WTC11 (cell line): ENCODE measurements around the gene PSD2. TPM values are rescaled to one million over a fixed set of nuclear protein-coding genes. Genes with fewer than 3 reads are reported as not detected.

Experiments
- ATAC-seq: fragments of 200-7000 bp; cut with Tn5 transposase; 2 replicates; pipeline ENCODE4 v1.10.0; 2021; ENCODE audit warnings: mild to moderate bottlenecking, moderate library complexity
- CTCF ChIA-PET: fragments of 300-600 bp; sonication (Branson Sonifier 250); formaldehyde crosslinking; loops from one replicate; lab custom pipeline; 2021; ENCODE audit warnings: antibody characterized with exemption; lab: Charles Lee
- POLR2A ChIA-PET: fragments of 350-600 bp; sonication (Branson Sonifier 250); formaldehyde crosslinking; loops from one replicate; lab custom pipeline; 2021; ENCODE audit warnings: antibody characterized with exemption; lab: Charles Lee
- DNase-seq: peaks from one replicate; pipeline ENCODE4 v3.0.0; 2021; ENCODE audit warnings: low spot score
- H3K27ac Mint-ChIP-seq: 2 replicates; pipeline ENCODE4 v1.8.0; 2021; ENCODE audit warnings: mixed read lengths
- H3K27me3 Mint-ChIP-seq: 2 replicates; pipeline ENCODE4 v1.8.0; 2021; ENCODE audit warnings: low read depth, mild to moderate bottlenecking, moderate library complexity, mixed read lengths
- H3K36me3 Mint-ChIP-seq: 2 replicates; pipeline ENCODE4 v1.8.0; 2021; ENCODE audit warnings: mixed read lengths
- H3K4me1 Mint-ChIP-seq: 2 replicates; pipeline ENCODE4 v1.8.0; 2022; ENCODE audit warnings: mixed read lengths
- H3K4me3 Mint-ChIP-seq: 2 replicates; pipeline ENCODE4 v1.8.0; 2021; ENCODE audit warnings: mild to moderate bottlenecking, moderate library complexity, mixed read lengths
- H3K9me3 Mint-ChIP-seq: 2 replicates; pipeline ENCODE4 v1.8.0; 2021; ENCODE audit warnings: mixed read lengths
- CREB1 ChIP-seq: sonication (generic); formaldehyde crosslinking; IDR thresholded peaks from 2 replicates; pipeline ENCODE4 v1.8.0; 2023; ENCODE audit warnings: mild to moderate bottlenecking, missing genetic modification reagents
- CREM ChIP-seq: sonication (generic); formaldehyde crosslinking; IDR thresholded peaks from 2 replicates; pipeline ENCODE4 v1.8.1; 2022; ENCODE audit warnings: mild to moderate bottlenecking, missing genetic modification reagents, moderate library complexity
- ETV6 ChIP-seq: sonication (generic); formaldehyde crosslinking; IDR thresholded peaks from 2 replicates; pipeline ENCODE4 v1.8.1; 2022; ENCODE audit warnings: mild to moderate bottlenecking, missing genetic modification reagents
- FOXP1 ChIP-seq: sonication (generic); formaldehyde crosslinking; IDR thresholded peaks from 2 replicates; pipeline ENCODE4 v1.8.0; 2022; ENCODE audit warnings: missing genetic modification reagents, mild to moderate bottlenecking, moderate library complexity, borderline replicate concordance
- JAZF1 ChIP-seq: fragments of 250-450 bp; sonication (Bioruptor Pico); IDR thresholded peaks from 2 replicates; pipeline ENCODE4 v1.9.0; 2021; ENCODE audit warnings: moderate library complexity, mild to moderate bottlenecking, inconsistent platforms
- MXD4 ChIP-seq: fragments of 250-450 bp; sonication (Bioruptor Pico); IDR thresholded peaks from 2 replicates; pipeline ENCODE4 v1.8.0; 2021; ENCODE audit warnings: mild to moderate bottlenecking, moderate library complexity, borderline replicate concordance
- NR1H2 ChIP-seq: sonication (generic); formaldehyde crosslinking; IDR thresholded peaks from 2 replicates; pipeline ENCODE4 v1.9.0; 2021; ENCODE audit warnings: mild to moderate bottlenecking, moderate library complexity, missing genetic modification reagents
- SMAD3 ChIP-seq: sonication (generic); formaldehyde crosslinking; IDR thresholded peaks from 2 replicates; pipeline ENCODE4 v1.8.0; 2022; ENCODE audit warnings: missing genetic modification reagents, mild to moderate bottlenecking, borderline replicate concordance
- ZNF138 ChIP-seq: sonication (generic); formaldehyde crosslinking; conservative IDR thresholded peaks from 2 replicates; pipeline ENCODE4 v1.8.1; 2022; ENCODE audit warnings: mild to moderate bottlenecking, moderate library complexity, missing genetic modification reagents
- ZNF219 ChIP-seq: sonication (generic); formaldehyde crosslinking; IDR thresholded peaks from 2 replicates; pipeline ENCODE4 v1.8.0; 2023; ENCODE audit warnings: missing genetic modification reagents, mild to moderate bottlenecking, borderline replicate concordance
- total RNA-seq: library from RNA; stranded (reverse); gene quantifications from 3 replicates; pipeline ENCODE4 v1.2.3, GENCODE V29; 2021
- TF ChIP-seq, protein P1 (sequence below): sonication (generic); formaldehyde crosslinking; IDR thresholded peaks from 2 replicates; pipeline ENCODE4 v1.8.0; 2022; ENCODE audit warnings: mild to moderate bottlenecking, missing genetic modification reagents
- TF ChIP-seq, protein P2 (sequence below): sonication (generic); formaldehyde crosslinking; IDR thresholded peaks from 2 replicates; pipeline ENCODE4 v1.8.1; 2022; ENCODE audit warnings: missing genetic modification reagents, borderline replicate concordance
- TF ChIP-seq, protein P3 (sequence below): fragments of 250-450 bp; sonication (Bioruptor Pico); IDR thresholded peaks from 2 replicates; pipeline ENCODE4 v1.9.0; 2021; ENCODE audit warnings: mild to moderate bottlenecking, borderline replicate concordance
- TF ChIP-seq, protein P4 (sequence below): sonication (generic); formaldehyde crosslinking; IDR thresholded peaks from 2 replicates; pipeline ENCODE4 v1.8.1; 2023; ENCODE audit warnings: mild to moderate bottlenecking, missing genetic modification reagents, borderline replicate concordance
- TF ChIP-seq, protein P5 (sequence below): sonication (generic); formaldehyde crosslinking; IDR thresholded peaks from 2 replicates; pipeline ENCODE4 v1.8.0; 2023; ENCODE audit warnings: missing genetic modification reagents, mild to moderate bottlenecking, borderline replicate concordance
- TF ChIP-seq, protein P6 (sequence below): fragments of 250-450 bp; sonication (Bioruptor Pico); IDR thresholded peaks from 2 replicates; pipeline ENCODE4 v2.1.2; 2022; ENCODE audit warnings: mild to moderate bottlenecking, moderate library complexity

Gene PSD2
- total RNA-seq, 1 experiment from 2014 or later = 0.57 TPM

DNA sequence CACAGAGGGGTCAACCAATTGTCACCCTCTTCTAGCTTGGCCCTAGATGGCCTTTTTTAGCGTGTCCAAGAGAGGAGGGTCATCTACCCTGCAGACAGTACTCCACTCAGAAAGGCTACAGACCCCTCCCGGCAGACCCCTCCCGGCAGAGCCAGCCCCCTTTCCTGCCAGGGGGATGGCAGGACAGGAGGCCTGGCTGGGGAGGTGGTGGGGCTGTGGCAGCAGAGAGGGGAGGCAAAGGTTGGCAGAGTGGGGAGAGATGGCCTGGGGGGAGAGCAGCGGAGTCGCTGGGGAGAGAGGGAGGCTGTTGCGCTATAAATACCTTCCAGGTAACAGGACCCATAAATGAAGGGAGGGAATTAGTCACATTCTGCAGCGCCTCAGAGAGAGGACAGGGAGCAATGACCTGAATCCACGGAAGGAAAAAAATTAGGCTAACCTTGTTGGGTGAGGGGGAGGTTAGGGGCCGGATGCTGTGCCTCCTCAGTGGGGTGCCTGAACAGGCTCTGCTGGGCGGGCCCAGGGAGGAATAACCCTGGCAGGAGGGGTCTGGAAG lies 32.9 kb upstream of the PSD2 start:
- Mint-ChIP-seq H3K27me3 (peaks cover 74% of the 10 kb centered on the region), H3K9me3 (no peaks in the 10 kb centered on the region), H3K27ac (no peak overlapping the region), H3K36me3 (no peaks in the 10 kb centered on the region), H3K4me1 (peaks cover 58% of the 10 kb centered on the region), H3K4me3 (no peak overlapping the region)
- POLR2A ChIA-PET = no interaction called here
- no peak for TF ChIP-seq FOXP1 (CRISPR knock-in tag)
- TF ChIP-seq ZNF219 (CRISPR knock-in tag) = no peak
- TF ChIP-seq, protein P1, sequence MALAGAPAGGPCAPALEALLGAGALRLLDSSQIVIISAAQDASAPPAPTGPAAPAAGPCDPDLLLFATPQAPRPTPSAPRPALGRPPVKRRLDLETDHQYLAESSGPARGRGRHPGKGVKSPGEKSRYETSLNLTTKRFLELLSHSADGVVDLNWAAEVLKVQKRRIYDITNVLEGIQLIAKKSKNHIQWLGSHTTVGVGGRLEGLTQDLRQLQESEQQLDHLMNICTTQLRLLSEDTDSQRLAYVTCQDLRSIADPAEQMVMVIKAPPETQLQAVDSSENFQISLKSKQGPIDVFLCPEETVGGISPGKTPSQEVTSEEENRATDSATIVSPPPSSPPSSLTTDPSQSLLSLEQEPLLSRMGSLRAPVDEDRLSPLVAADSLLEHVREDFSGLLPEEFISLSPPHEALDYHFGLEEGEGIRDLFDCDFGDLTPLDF (CRISPR knock-in tag) = no peak
- TF ChIP-seq SMAD3 (CRISPR knock-in tag) = no peak
- no peak for TF ChIP-seq CREB1 (CRISPR knock-in tag)
- TF ChIP-seq, protein P2, sequence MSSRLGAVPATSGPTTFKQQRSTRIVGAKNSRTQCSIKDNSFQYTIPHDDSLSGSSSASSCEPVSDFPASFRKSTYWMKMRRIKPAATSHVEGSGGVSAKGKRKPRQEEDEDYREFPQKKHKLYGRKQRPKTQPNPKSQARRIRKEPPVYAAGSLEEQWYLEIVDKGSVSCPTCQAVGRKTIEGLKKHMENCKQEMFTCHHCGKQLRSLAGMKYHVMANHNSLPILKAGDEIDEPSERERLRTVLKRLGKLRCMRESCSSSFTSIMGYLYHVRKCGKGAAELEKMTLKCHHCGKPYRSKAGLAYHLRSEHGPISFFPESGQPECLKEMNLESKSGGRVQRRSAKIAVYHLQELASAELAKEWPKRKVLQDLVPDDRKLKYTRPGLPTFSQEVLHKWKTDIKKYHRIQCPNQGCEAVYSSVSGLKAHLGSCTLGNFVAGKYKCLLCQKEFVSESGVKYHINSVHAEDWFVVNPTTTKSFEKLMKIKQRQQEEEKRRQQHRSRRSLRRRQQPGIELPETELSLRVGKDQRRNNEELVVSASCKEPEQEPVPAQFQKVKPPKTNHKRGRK (CRISPR knock-in tag) = no peak
- no peak for TF ChIP-seq MXD4 (CRISPR knock-in tag)
- TF ChIP-seq, protein P3, sequence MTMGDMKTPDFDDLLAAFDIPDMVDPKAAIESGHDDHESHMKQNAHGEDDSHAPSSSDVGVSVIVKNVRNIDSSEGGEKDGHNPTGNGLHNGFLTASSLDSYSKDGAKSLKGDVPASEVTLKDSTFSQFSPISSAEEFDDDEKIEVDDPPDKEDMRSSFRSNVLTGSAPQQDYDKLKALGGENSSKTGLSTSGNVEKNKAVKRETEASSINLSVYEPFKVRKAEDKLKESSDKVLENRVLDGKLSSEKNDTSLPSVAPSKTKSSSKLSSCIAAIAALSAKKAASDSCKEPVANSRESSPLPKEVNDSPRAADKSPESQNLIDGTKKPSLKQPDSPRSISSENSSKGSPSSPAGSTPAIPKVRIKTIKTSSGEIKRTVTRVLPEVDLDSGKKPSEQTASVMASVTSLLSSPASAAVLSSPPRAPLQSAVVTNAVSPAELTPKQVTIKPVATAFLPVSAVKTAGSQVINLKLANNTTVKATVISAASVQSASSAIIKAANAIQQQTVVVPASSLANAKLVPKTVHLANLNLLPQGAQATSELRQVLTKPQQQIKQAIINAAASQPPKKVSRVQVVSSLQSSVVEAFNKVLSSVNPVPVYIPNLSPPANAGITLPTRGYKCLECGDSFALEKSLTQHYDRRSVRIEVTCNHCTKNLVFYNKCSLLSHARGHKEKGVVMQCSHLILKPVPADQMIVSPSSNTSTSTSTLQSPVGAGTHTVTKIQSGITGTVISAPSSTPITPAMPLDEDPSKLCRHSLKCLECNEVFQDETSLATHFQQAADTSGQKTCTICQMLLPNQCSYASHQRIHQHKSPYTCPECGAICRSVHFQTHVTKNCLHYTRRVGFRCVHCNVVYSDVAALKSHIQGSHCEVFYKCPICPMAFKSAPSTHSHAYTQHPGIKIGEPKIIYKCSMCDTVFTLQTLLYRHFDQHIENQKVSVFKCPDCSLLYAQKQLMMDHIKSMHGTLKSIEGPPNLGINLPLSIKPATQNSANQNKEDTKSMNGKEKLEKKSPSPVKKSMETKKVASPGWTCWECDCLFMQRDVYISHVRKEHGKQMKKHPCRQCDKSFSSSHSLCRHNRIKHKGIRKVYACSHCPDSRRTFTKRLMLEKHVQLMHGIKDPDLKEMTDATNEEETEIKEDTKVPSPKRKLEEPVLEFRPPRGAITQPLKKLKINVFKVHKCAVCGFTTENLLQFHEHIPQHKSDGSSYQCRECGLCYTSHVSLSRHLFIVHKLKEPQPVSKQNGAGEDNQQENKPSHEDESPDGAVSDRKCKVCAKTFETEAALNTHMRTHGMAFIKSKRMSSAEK (CRISPR knock-in tag) = no peak
- TF ChIP-seq, protein P4, sequence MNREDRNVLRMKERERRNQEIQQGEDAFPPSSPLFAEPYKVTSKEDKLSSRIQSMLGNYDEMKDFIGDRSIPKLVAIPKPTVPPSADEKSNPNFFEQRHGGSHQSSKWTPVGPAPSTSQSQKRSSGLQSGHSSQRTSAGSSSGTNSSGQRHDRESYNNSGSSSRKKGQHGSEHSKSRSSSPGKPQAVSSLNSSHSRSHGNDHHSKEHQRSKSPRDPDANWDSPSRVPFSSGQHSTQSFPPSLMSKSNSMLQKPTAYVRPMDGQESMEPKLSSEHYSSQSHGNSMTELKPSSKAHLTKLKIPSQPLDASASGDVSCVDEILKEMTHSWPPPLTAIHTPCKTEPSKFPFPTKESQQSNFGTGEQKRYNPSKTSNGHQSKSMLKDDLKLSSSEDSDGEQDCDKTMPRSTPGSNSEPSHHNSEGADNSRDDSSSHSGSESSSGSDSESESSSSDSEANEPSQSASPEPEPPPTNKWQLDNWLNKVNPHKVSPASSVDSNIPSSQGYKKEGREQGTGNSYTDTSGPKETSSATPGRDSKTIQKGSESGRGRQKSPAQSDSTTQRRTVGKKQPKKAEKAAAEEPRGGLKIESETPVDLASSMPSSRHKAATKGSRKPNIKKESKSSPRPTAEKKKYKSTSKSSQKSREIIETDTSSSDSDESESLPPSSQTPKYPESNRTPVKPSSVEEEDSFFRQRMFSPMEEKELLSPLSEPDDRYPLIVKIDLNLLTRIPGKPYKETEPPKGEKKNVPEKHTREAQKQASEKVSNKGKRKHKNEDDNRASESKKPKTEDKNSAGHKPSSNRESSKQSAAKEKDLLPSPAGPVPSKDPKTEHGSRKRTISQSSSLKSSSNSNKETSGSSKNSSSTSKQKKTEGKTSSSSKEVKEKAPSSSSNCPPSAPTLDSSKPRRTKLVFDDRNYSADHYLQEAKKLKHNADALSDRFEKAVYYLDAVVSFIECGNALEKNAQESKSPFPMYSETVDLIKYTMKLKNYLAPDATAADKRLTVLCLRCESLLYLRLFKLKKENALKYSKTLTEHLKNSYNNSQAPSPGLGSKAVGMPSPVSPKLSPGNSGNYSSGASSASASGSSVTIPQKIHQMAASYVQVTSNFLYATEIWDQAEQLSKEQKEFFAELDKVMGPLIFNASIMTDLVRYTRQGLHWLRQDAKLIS (CRISPR knock-in tag) = no peak
- TF ChIP-seq, protein P5, sequence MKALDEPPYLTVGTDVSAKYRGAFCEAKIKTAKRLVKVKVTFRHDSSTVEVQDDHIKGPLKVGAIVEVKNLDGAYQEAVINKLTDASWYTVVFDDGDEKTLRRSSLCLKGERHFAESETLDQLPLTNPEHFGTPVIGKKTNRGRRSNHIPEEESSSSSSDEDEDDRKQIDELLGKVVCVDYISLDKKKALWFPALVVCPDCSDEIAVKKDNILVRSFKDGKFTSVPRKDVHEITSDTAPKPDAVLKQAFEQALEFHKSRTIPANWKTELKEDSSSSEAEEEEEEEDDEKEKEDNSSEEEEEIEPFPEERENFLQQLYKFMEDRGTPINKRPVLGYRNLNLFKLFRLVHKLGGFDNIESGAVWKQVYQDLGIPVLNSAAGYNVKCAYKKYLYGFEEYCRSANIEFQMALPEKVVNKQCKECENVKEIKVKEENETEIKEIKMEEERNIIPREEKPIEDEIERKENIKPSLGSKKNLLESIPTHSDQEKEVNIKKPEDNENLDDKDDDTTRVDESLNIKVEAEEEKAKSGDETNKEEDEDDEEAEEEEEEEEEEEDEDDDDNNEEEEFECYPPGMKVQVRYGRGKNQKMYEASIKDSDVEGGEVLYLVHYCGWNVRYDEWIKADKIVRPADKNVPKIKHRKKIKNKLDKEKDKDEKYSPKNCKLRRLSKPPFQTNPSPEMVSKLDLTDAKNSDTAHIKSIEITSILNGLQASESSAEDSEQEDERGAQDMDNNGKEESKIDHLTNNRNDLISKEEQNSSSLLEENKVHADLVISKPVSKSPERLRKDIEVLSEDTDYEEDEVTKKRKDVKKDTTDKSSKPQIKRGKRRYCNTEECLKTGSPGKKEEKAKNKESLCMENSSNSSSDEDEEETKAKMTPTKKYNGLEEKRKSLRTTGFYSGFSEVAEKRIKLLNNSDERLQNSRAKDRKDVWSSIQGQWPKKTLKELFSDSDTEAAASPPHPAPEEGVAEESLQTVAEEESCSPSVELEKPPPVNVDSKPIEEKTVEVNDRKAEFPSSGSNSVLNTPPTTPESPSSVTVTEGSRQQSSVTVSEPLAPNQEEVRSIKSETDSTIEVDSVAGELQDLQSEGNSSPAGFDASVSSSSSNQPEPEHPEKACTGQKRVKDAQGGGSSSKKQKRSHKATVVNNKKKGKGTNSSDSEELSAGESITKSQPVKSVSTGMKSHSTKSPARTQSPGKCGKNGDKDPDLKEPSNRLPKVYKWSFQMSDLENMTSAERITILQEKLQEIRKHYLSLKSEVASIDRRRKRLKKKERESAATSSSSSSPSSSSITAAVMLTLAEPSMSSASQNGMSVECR = no peak
- no peak for TF ChIP-seq NR1H2 (CRISPR knock-in tag)
- TF ChIP-seq, protein P6, sequence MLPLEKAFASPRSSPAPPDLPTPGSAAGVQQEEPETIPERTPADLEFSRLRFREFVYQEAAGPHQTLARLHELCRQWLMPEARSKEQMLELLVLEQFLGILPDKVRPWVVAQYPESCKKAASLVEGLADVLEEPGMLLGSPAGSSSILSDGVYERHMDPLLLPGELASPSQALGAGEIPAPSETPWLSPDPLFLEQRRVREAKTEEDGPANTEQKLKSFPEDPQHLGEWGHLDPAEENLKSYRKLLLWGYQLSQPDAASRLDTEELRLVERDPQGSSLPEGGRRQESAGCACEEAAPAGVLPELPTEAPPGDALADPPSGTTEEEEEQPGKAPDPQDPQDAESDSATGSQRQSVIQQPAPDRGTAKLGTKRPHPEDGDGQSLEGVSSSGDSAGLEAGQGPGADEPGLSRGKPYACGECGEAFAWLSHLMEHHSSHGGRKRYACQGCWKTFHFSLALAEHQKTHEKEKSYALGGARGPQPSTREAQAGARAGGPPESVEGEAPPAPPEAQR (CRISPR knock-in tag) = no peak
- no peak for TF ChIP-seq CREM
- no peak for TF ChIP-seq ZNF138 (CRISPR knock-in tag)
- no peak for TF ChIP-seq ETV6 (CRISPR knock-in tag)
- TF ChIP-seq JAZF1 (CRISPR knock-in tag) = no peak
- DNase-seq (no peak), ATAC-seq (no peak)
- CTCF ChIA-PET = interaction anchor here (1.5 to 4.9 kb wide), 5 partner anchors 12 to 206 kb away, joined by 4 to 77 read pairs (median 5); partner anchors contain the start of gene CXXC5
